Large intestine (tissue), 3 donors: ENCODE results near the gene EGFR. TPM values are rescaled to one million over a fixed set of nuclear protein-coding genes. Genes with fewer than 3 reads are reported as not detected.

Source experiments
- DNase-seq, 2 donors: peaks; one replicate each; pipeline versions ENCODE4 v3.0.0 to v3.0.0-alpha.2; 2013
- H3K27ac ChIP-seq: one replicate; pipeline ENCODE4 v1.5.1; 2013; ENCODE audit warnings: low read length
- H3K27me3 ChIP-seq: 2 replicates; pipeline ENCODE4 v1.6.1; 2013; ENCODE audit warnings: low read length; ENCODE audit not compliant: control insufficient read depth, insufficient read depth
- H3K36me3 ChIP-seq: 2 replicates; pipeline ENCODE4 v1.6.1; 2013; ENCODE audit warnings: low read length; ENCODE audit not compliant: control insufficient read depth, insufficient read depth
- H3K4me1 ChIP-seq: one replicate; pipeline ENCODE4 v1.6.1; 2013; ENCODE audit warnings: low read length; ENCODE audit not compliant: control insufficient read depth, insufficient read depth
- H3K4me3 ChIP-seq: one replicate; pipeline ENCODE4 v1.5.1; 2013; ENCODE audit warnings: low read length
- H3K9me3 ChIP-seq: one replicate; pipeline ENCODE4 v1.6.1; 2013; ENCODE audit warnings: mild to moderate bottlenecking, low read depth, low read length, moderate library complexity; ENCODE audit not compliant: control insufficient read depth
- WGBS: methylation state at CpG from one replicate; pipeline ENCODE4 v1.1.5; 2013; ENCODE audit warnings: low lambda C conversion rate; ENCODE audit not compliant: insufficient coverage; 5-methylcytosine and 5-hydroxymethylcytosine counted together
- polyA plus RNA-seq: library from polyadenylated mRNA; unstranded; fragments of 120-200 nt; gene quantifications from one replicate; pipeline ENCODE4 v1.2.1, GENCODE V29; 2013

Gene EGFR
- polyA plus RNA-seq, 1 donor = 22.9 TPM

DNA sequence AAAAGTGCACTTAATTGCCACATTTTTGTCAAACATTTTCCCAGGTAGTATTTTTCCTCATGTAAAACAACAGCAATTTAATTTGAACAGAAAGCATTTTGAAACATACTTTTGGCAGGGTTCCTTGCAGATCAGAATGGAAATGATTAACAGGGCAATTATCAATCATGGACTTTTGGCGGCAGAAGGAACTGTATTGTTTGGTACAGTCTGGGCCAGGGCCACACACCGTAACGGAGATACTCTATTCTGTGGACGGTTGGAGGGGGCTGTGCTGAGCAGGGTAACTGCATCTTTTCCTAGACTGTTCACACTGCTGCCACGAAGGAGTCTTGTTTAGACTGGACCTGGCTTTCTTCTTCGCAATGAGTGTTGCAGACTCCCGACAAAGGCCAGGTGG lies 62.3 kb downstream of the EGFR start:
- H3K9me3 ChIP-seq = no peaks in the 10 kb centered on the region
- DNase-seq = no peak
- peaks cover 6% of the 10 kb centered on the region for H3K36me3 ChIP-seq
- H3K4me1 ChIP-seq = peaks cover 49% of the 10 kb centered on the region
- H3K4me3 ChIP-seq = no peak overlapping the region
- no CpG with 5 or more reads among the region's 7 CpGs for WGBS
- H3K27ac ChIP-seq = no peak overlapping the region
- H3K27me3 ChIP-seq = no peaks in the 10 kb centered on the region

- DNase-seq = no peak
- Histone ChIP-seq H3K27ac (no peak overlapping the region), H3K9me3 (no peaks in the 10 kb centered on the region), H3K27me3 (no peaks in the 10 kb centered on the region), H3K36me3 (peaks cover 6% of the 10 kb centered on the region), H3K4me3 (no peak overlapping the region), H3K4me1 (peaks cover 45% of the 10 kb centered on the region)
- 31% methylated on average over 4 of the region's 7 CpGs for WGBS
Observed at GRCh38 chr7:55081472-55082227, 62.8 kb downstream of the EGFR start.

DNA sequence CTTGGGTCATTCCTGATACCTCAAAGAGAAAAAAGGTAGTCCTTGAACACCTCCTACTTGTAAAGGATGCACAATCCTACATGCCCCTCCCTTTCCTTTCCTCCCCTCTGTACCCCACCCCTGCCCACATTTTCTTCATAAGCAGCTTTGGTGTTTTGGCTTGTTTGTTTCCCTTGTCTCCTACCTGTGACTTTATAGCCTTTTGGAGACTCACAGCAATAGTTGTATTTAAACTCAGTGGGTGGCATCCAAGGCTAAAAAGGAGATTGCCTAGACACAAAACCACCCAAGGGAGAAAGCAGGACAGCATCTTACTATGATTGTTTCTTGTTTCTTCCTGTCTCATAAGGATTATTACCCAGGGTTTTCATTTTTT lies 63.4 kb downstream of the EGFR start:
- Histone ChIP-seq H3K36me3 (peaks cover 6% of the 10 kb centered on the region), H3K4me3 (no peak overlapping the region), H3K9me3 (no peaks in the 10 kb centered on the region), H3K27me3 (no peaks in the 10 kb centered on the region), H3K4me1 (peaks cover 40% of the 10 kb centered on the region), H3K27ac (no peak overlapping the region)
- no peak for DNase-seq

DNA sequence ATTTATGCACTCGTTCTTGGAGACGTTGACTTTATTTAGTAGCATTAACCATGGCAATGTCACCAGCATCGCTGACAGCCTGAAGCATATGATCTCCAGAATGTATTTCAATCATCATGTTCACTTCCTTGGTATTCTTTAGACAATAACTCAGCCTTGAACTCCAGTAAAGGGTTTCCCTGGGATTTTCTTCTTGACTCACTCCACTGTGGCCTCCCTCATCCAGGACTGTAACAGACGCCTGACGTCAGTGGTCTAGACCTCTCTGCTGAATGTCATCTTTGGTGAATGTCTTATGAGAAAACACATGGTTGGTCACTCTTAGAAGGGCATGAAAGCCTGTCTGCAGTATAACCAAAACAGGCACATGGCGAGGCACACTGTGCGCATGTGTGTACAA lies 64.4 kb downstream of the EGFR start:
- no peaks in the 10 kb centered on the region for H3K9me3 ChIP-seq
- H3K4me3 ChIP-seq = no peak overlapping the region
- no peak for DNase-seq
- H3K36me3 ChIP-seq = peaks cover 6% of the 10 kb centered on the region
- H3K27me3 ChIP-seq = no peaks in the 10 kb centered on the region
- no peak overlapping the region for H3K27ac ChIP-seq
- H3K4me1 ChIP-seq = peaks cover 31% of the 10 kb centered on the region
- 100% methylated on average over 4 of the region's 7 CpGs for WGBS

DNA sequence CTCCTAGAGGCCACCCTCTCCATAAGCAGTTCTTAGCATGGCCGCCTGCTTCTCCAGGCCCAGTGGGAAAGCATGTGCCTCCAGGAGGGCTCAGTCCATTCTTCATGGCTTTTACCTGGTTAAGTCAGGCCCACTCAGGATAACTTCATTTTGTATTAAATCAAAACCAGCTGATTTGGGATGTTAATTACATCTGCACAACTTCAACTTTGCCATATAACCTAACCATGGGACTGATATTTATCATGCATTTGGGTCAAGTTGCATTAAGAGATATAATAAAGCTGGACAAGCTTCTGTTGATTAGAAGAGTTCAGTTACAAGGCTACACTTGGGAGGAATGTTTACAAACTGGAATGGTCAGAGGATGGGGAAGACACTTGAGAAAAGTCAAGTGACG lies 65.5 kb downstream of the EGFR start:
- DNase-seq = no peak
- WGBS = 100% methylated on average over 1 of the region's 2 CpGs
- Histone ChIP-seq H3K36me3 (peaks cover 6% of the 10 kb centered on the region), H3K4me1 (peaks cover 20% of the 10 kb centered on the region), H3K27me3 (no peaks in the 10 kb centered on the region), H3K9me3 (no peaks in the 10 kb centered on the region), H3K27ac (no peak overlapping the region), H3K4me3 (no peak overlapping the region)

GRCh38 chr7:55085511-55086412 lies 66.9 kb downstream of the EGFR start:
- H3K4me1 ChIP-seq = peaks cover 17% of the 10 kb centered on the region

GRCh38 chr7:55086413-55087201 lies 67.8 kb downstream of the EGFR start:
- Histone ChIP-seq H3K36me3 (peaks cover 6% of the 10 kb centered on the region), H3K27ac (peak overlapping the region; percentile 38), H3K4me3 (no peak overlapping the region), H3K9me3 (no peaks in the 10 kb centered on the region), H3K27me3 (no peaks in the 10 kb centered on the region), H3K4me1 (peaks cover 16% of the 10 kb centered on the region)
- DNase-seq = no peak
- WGBS = 63% methylated on average over 3 of the region's 18 CpGs

More at GRCh38 chr7:55085511-55086412, 66.9 kb downstream of the EGFR start:
- Histone ChIP-seq H3K4me3 (no peak overlapping the region), H3K36me3 (peaks cover 6% of the 10 kb centered on the region), H3K9me3 (no peaks in the 10 kb centered on the region), H3K27me3 (no peaks in the 10 kb centered on the region), H3K27ac (no peak overlapping the region)
- DNase-seq = no peak
- WGBS = 80% methylated on average over 1 of the region's 12 CpGs

- H3K27me3 ChIP-seq = no peaks in the 10 kb centered on the region
- H3K4me1 ChIP-seq = peaks cover 23% of the 10 kb centered on the region
- WGBS = no CpG with 5 or more reads among the region's 5 CpGs
Observed at GRCh38 chr7:55087521-55087961, 68.7 kb downstream of the EGFR start.

DNA sequence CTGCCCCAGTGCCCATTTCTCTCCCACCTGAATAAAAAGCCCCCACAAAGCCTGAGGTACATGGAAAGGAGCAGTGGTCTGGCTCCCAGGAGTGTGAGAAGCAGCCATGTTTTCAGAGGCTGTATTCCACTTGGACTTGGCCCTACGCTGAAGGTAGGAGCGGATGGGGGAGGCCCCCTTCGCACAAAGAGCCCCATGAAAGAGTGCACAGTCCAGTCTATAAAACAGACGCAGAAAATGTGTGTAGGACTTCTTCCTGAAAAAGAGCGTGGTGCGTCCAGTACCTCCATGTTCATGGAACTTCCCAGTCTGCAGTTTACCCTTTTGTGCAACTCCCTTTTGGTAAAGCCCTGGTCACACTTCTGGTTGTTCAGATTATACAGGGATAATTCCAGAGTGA lies 69.3 kb downstream of the EGFR start:
- H3K27ac ChIP-seq = no peak overlapping the region
- H3K36me3 ChIP-seq = peaks cover 3% of the 10 kb centered on the region
- no peak overlapping the region for H3K4me3 ChIP-seq
- no peaks in the 10 kb centered on the region for H3K9me3 ChIP-seq
- H3K4me1 ChIP-seq = peaks cover 24% of the 10 kb centered on the region
- DNase-seq = peak in 1 of 2 donors; percentile 52
- H3K27me3 ChIP-seq = no peaks in the 10 kb centered on the region
- WGBS = no CpG with 5 or more reads among the region's 6 CpGs

More at GRCh38 chr7:55087521-55087961, 68.7 kb downstream of the EGFR start:
- Histone ChIP-seq H3K36me3 (peaks cover 5% of the 10 kb centered on the region), H3K27ac (peak overlapping the region; percentile 8), H3K4me3 (no peak overlapping the region), H3K9me3 (no peaks in the 10 kb centered on the region)
- DNase-seq = no peak

DNA sequence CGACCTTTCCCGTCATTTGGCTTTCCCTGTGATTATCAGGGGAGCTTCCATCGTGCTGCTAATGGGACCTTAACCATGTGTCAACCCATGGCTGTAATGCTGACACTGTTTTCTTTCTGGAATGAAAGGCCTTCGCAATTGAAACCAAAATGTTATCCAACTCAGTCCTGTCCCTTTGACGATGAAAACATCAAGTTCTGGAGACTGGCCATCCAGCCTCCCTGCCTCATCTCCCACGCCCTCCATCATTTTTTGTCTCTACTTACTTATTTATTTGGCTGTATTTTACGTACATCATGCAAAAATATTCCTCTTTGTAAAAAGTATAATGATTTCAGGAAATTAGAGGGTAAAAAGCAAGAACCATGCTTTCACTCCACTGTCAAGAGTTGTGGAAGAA lies 69.8 kb downstream of the EGFR start:
- H3K9me3 ChIP-seq = no peaks in the 10 kb centered on the region

More for the DNA sequence above, 69.8 kb downstream of the EGFR start:
- Histone ChIP-seq H3K4me1 (peaks cover 24% of the 10 kb centered on the region), H3K27me3 (no peaks in the 10 kb centered on the region), H3K27ac (no peak overlapping the region), H3K36me3 (no peaks in the 10 kb centered on the region), H3K4me3 (no peak overlapping the region)
- DNase-seq = no peak
- 85% methylated on average over 2 of the region's 7 CpGs for WGBS
